Neural cell (in vitro differentiated cells): ENCODE results near the gene ADARB2. TPM values are rescaled to one million over a fixed set of nuclear protein-coding genes. Genes with fewer than 3 reads are reported as not detected.

Experiments used
- H2AFZ ChIP-seq: fragments of 200-600, 300-800 bp; sonication (generic), shearing (Covaris generic); 2 replicates; pipeline ENCODE4 v1.6.0; 2014; ENCODE audit warnings: low read depth, mild to moderate bottlenecking, antibody characterized with exemption, low read length, moderate library complexity
- H3F3A ChIP-seq: fragments of 200-600 bp; shearing (Covaris generic); 2 replicates; pipeline ENCODE4 v1.6.1; 2016; ENCODE audit warnings: mild to moderate bottlenecking, moderate library complexity, mixed read lengths, antibody characterized with exemption, low read length; ENCODE audit not compliant: insufficient read depth, poor library complexity, severe bottlenecking
- H3K27ac ChIP-seq: fragments of 200-600, 300-800 bp; sonication (generic), shearing (Covaris generic); 2 replicates; pipeline ENCODE4 v1.5.1; 2014; ENCODE audit warnings: mild to moderate bottlenecking, low read length, moderate library complexity
- H3K27me3 ChIP-seq: fragments of 300-800, 200-600 bp; sonication (generic), shearing (Covaris generic); 2 replicates; pipeline ENCODE4 v1.6.0; 2014; ENCODE audit warnings: mild to moderate bottlenecking, low read depth, low read length, moderate library complexity; ENCODE audit not compliant: insufficient read depth
- H3K36me3 ChIP-seq: fragments of 300-800, 200-600 bp; sonication (generic), shearing (Covaris generic); 2 replicates; pipeline ENCODE4 v1.5.1; 2014; ENCODE audit warnings: mild to moderate bottlenecking, antibody characterized with exemption, low read length, moderate library complexity; ENCODE audit not compliant: insufficient read depth
- H3K4me2 ChIP-seq: fragments of 300-800, 200-600 bp; sonication (generic), shearing (Covaris generic); 2 replicates; pipeline ENCODE4 v1.6.0; 2014; ENCODE audit warnings: mild to moderate bottlenecking, low read length
- H3K4me3 ChIP-seq: fragments of 300-800, 200-600 bp; sonication (generic), shearing (Covaris generic); 2 replicates; pipeline ENCODE4 v1.5.1; 2014; ENCODE audit warnings: mild to moderate bottlenecking, low read length, moderate library complexity
- H3K79me2 ChIP-seq: fragments of 200-600 bp; shearing (Covaris generic); replicated peaks from 2 replicates; pipeline ENCODE4 v1.6.0; 2014; ENCODE audit warnings: mild to moderate bottlenecking, low read length, moderate library complexity; ENCODE audit not compliant: insufficient read depth
- H3K9ac ChIP-seq: fragments of 300-800, 200-600 bp; sonication (generic), shearing (Covaris generic); 2 replicates; pipeline ENCODE4 v1.6.1; 2016; ENCODE audit warnings: mild to moderate bottlenecking, low read length, mixed read lengths
- H3K9me2 ChIP-seq: fragments of 200-600 bp; shearing (Covaris generic); 2 replicates; pipeline ENCODE4 v1.6.1; 2016; ENCODE audit warnings: mild to moderate bottlenecking, low read length, mixed read lengths; ENCODE audit not compliant: insufficient read depth
- H3K9me3 ChIP-seq: fragments of 200-600, 300-800 bp; sonication (generic), shearing (Covaris generic); 2 replicates; pipeline ENCODE4 v1.6.1; 2016; ENCODE audit warnings: mild to moderate bottlenecking, mixed run types, low read length, moderate library complexity, mixed read lengths
- H4K20me1 ChIP-seq: fragments of 200-600 bp; shearing (Covaris generic); 2 replicates; pipeline ENCODE4 v1.6.1; 2016; ENCODE audit warnings: mild to moderate bottlenecking, mixed run types; ENCODE audit not compliant: insufficient read depth
- EP300 ChIP-seq: fragments of 450-650 bp; conservative IDR thresholded peaks from 2 replicates; pipeline ENCODE4 v1.6.1; 2014; ENCODE audit warnings: antibody characterized with exemption, mild to moderate bottlenecking, moderate library complexity; ENCODE audit not compliant: poor library complexity, severe bottlenecking
- EZH2 ChIP-seq: fragments of 200-600, 300-800 bp; shearing (Covaris generic), sonication (generic); IDR thresholded peaks from 2 replicates; pipeline ENCODE4 v1.6.1; 2014; ENCODE audit warnings: antibody characterized with exemption, low read length, borderline replicate concordance, mild to moderate bottlenecking; ENCODE audit not compliant: insufficient read depth, poor library complexity, severe bottlenecking
- MXI1 ChIP-seq: fragments of 450-650 bp; conservative IDR thresholded peaks from 2 replicates; pipeline ENCODE4 v1.6.1; 2014; ENCODE audit warnings: antibody characterized with exemption, mild to moderate bottlenecking; ENCODE audit not compliant: poor library complexity, severe bottlenecking
- POLR2AphosphoS5 ChIP-seq: IDR thresholded peaks from 2 replicates; pipeline ENCODE4 v1.6.1; 2012
- RAD21 ChIP-seq: fragments of 450-650 bp; conservative IDR thresholded peaks from 2 replicates; pipeline ENCODE4 v1.6.1; 2014; ENCODE audit warnings: antibody characterized with exemption, mild to moderate bottlenecking, moderate library complexity
- SMC3 ChIP-seq: fragments of 450-650 bp; conservative IDR thresholded peaks from 2 replicates; pipeline ENCODE4 v1.6.1; 2014; ENCODE audit warnings: antibody characterized with exemption, mild to moderate bottlenecking, moderate library complexity; ENCODE audit not compliant: poor library complexity
- TAF1 ChIP-seq: IDR thresholded peaks from 2 replicates; pipeline ENCODE4 v1.6.1; 2012; ENCODE audit warnings: low read depth
- polyA plus RNA-seq: library from polyadenylated mRNA; depleted of rRNA; stranded (reverse); fragments of >200 nt; gene quantifications from 2 replicates; pipeline ENCODE4 v1.2.3, GENCODE V29; 2014
- TF ChIP-seq, protein P1 (sequence below): fragments of 450-650 bp; IDR thresholded peaks from 2 replicates; pipeline ENCODE4 v1.5.1; 2014; ENCODE audit warnings: antibody characterized with exemption, mild to moderate bottlenecking, moderate library complexity; ENCODE audit not compliant: poor library complexity, severe bottlenecking
- TF ChIP-seq, protein P2 (sequence below): IDR thresholded peaks from 2 replicates; pipeline ENCODE4 v1.6.1; 2012; ENCODE audit warnings: borderline replicate concordance

Gene ADARB2
- polyA plus RNA-seq, 1 donor from 2014 or later = 3.6 TPM

DNA sequence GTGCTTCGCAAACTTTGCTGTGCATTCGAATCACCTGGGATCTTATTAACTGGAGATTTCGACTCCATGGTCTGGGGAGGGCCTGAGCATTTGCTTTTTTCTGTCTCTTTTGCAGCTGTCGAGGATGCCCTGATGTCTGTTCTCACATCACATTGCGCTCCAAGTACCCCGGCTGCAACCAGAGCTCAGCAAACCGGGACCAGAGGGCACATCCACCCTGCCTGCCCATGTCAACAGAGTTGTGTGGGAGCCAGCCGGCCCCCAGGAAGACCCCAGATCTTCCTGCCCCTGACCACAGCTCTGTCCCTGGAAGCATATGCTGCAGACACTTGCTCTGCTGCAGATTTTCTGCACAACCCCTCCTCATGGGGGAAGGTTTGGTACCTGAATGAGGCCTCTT is 180.8 kb downstream of the ADARB2 start:
- no peak overlapping the region for H3K4me2 ChIP-seq
- H3K79me2 ChIP-seq = no peaks in the 10 kb centered on the region
- H3K27ac ChIP-seq = no peak overlapping the region
- no peak overlapping the region for H3K4me3 ChIP-seq
- H3F3A ChIP-seq = no peaks in the 10 kb centered on the region
- no peaks in the 10 kb centered on the region for H3K27me3 ChIP-seq
- no peaks in the 10 kb centered on the region for H3K9me2 ChIP-seq
- no peaks in the 10 kb centered on the region for H3K36me3 ChIP-seq
- no peak overlapping the region for H2AFZ ChIP-seq
- H3K9me3 ChIP-seq = no peaks in the 10 kb centered on the region
- no peak overlapping the region for H3K9ac ChIP-seq
- no peak for TF ChIP-seq EZH2
- no peak for TF ChIP-seq RAD21
- no peak for TF ChIP-seq SMC3
- no peak for TF ChIP-seq MXI1
- no peaks in the 10 kb centered on the region for H4K20me1 ChIP-seq

GRCh38 chr10:1553951-1554350 is 183.4 kb downstream of the ADARB2 start:
- Histone ChIP-seq H2AFZ (no peak overlapping the region), H3K9me2 (no peaks in the 10 kb centered on the region), H3F3A (no peaks in the 10 kb centered on the region), H3K4me3 (no peak overlapping the region), H3K79me2 (no peaks in the 10 kb centered on the region), H3K9me3 (no peaks in the 10 kb centered on the region), H3K9ac (no peak overlapping the region), H3K4me2 (no peak overlapping the region), H4K20me1 (no peaks in the 10 kb centered on the region), H3K27ac (no peak overlapping the region), H3K36me3 (no peaks in the 10 kb centered on the region), H3K27me3 (no peaks in the 10 kb centered on the region)
- TF ChIP-seq, protein P1, sequence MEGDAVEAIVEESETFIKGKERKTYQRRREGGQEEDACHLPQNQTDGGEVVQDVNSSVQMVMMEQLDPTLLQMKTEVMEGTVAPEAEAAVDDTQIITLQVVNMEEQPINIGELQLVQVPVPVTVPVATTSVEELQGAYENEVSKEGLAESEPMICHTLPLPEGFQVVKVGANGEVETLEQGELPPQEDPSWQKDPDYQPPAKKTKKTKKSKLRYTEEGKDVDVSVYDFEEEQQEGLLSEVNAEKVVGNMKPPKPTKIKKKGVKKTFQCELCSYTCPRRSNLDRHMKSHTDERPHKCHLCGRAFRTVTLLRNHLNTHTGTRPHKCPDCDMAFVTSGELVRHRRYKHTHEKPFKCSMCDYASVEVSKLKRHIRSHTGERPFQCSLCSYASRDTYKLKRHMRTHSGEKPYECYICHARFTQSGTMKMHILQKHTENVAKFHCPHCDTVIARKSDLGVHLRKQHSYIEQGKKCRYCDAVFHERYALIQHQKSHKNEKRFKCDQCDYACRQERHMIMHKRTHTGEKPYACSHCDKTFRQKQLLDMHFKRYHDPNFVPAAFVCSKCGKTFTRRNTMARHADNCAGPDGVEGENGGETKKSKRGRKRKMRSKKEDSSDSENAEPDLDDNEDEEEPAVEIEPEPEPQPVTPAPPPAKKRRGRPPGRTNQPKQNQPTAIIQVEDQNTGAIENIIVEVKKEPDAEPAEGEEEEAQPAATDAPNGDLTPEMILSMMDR = no peak
- no peak for TF ChIP-seq EZH2
- TF ChIP-seq POLR2AphosphoS5 = no peak
- TF ChIP-seq, protein P2, sequence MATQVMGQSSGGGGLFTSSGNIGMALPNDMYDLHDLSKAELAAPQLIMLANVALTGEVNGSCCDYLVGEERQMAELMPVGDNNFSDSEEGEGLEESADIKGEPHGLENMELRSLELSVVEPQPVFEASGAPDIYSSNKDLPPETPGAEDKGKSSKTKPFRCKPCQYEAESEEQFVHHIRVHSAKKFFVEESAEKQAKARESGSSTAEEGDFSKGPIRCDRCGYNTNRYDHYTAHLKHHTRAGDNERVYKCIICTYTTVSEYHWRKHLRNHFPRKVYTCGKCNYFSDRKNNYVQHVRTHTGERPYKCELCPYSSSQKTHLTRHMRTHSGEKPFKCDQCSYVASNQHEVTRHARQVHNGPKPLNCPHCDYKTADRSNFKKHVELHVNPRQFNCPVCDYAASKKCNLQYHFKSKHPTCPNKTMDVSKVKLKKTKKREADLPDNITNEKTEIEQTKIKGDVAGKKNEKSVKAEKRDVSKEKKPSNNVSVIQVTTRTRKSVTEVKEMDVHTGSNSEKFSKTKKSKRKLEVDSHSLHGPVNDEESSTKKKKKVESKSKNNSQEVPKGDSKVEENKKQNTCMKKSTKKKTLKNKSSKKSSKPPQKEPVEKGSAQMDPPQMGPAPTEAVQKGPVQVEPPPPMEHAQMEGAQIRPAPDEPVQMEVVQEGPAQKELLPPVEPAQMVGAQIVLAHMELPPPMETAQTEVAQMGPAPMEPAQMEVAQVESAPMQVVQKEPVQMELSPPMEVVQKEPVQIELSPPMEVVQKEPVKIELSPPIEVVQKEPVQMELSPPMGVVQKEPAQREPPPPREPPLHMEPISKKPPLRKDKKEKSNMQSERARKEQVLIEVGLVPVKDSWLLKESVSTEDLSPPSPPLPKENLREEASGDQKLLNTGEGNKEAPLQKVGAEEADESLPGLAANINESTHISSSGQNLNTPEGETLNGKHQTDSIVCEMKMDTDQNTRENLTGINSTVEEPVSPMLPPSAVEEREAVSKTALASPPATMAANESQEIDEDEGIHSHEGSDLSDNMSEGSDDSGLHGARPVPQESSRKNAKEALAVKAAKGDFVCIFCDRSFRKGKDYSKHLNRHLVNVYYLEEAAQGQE = no peak
- no peak for TF ChIP-seq RAD21
- no peak for TF ChIP-seq TAF1
- no peak for TF ChIP-seq MXI1
- TF ChIP-seq SMC3 = no peak
- TF ChIP-seq EP300 = no peak
